MM.1S (cell line): ENCODE measurements around the gene YWHAH.

Experiments
- DNase-seq: peaks from one replicate; pipeline ENCODE4 v3.0.0-alpha.2; 2015
- H2AFZ ChIP-seq: fragments of 300-600 bp; sonication (generic); 2 replicates; pipeline ENCODE4 v1.6.0; 2016; ENCODE audit warnings: antibody characterized with exemption, low read length
- H3F3A ChIP-seq: fragments of 300-600 bp; sonication (generic); 2 replicates; pipeline ENCODE4 v1.6.1; 2016; ENCODE audit warnings: mild to moderate bottlenecking, antibody characterized with exemption, low read length, moderate library complexity, mixed read lengths; ENCODE audit not compliant: insufficient read depth
- H3K27ac ChIP-seq: fragments of 300-600 bp; sonication (generic); 2 replicates; pipeline ENCODE4 v1.5.1; 2016; ENCODE audit warnings: mild to moderate bottlenecking, low read length
- H3K27me3 ChIP-seq: fragments of 300-600 bp; sonication (generic); replicated peaks from 2 replicates; pipeline ENCODE4 v1.6.0; 2016; ENCODE audit warnings: low read length; ENCODE audit not compliant: insufficient read depth
- H3K36me3 ChIP-seq: fragments of 300-600 bp; sonication (generic); replicated peaks from 2 replicates; pipeline ENCODE4 v1.6.1; 2016; ENCODE audit warnings: mild to moderate bottlenecking, low read length, mixed read lengths; ENCODE audit not compliant: insufficient read depth
- H3K4me1 ChIP-seq: fragments of 300-600 bp; sonication (generic); 2 replicates; pipeline ENCODE4 v1.6.1; 2016; ENCODE audit warnings: low read length, mixed read lengths
- H3K4me2 ChIP-seq: fragments of 300-600 bp; sonication (generic); 2 replicates; pipeline ENCODE4 v1.6.0; 2016; ENCODE audit warnings: low read depth, low read length
- H3K4me3 ChIP-seq: fragments of 300-600 bp; sonication (generic); 2 replicates; pipeline ENCODE4 v1.5.1; 2016; ENCODE audit warnings: low read length, mixed read lengths
- H3K79me2 ChIP-seq: fragments of 300-600 bp; sonication (generic); 2 replicates; pipeline ENCODE4 v1.6.1; 2016; ENCODE audit warnings: mixed run types, low read length, mixed read lengths
- H3K9ac ChIP-seq: fragments of 300-600 bp; sonication (generic); 2 replicates; pipeline ENCODE4 v1.6.1; 2016; ENCODE audit warnings: low read length, mixed read lengths
- H3K9me2 ChIP-seq: fragments of 300-600 bp; sonication (generic); replicated peaks from 2 replicates; pipeline ENCODE4 v1.6.1; 2016; ENCODE audit warnings: mild to moderate bottlenecking, low read length, mixed read lengths; ENCODE audit not compliant: insufficient read depth
- H3K9me3 ChIP-seq: fragments of 300-600 bp; sonication (generic); replicated peaks from 2 replicates; pipeline ENCODE4 v1.6.1; 2016; ENCODE audit warnings: mild to moderate bottlenecking, low read length, mixed read lengths; ENCODE audit not compliant: insufficient read depth
- H4K20me1 ChIP-seq: fragments of 300-600 bp; sonication (generic); 2 replicates; pipeline ENCODE4 v1.6.1; 2016; ENCODE audit warnings: mild to moderate bottlenecking, low read length, moderate library complexity, mixed read lengths; ENCODE audit not compliant: insufficient read depth
- EZH2 ChIP-seq: fragments of 300-600 bp; sonication (generic); optimal IDR thresholded peaks from 2 replicates; pipeline ENCODE3; 2017; ENCODE audit warnings: low read depth, mild to moderate bottlenecking, antibody characterized with exemption, low read length, mixed read lengths
- EZH2phosphoT487 ChIP-seq: fragments of 300-600 bp; sonication (generic); IDR thresholded peaks from 2 replicates; pipeline ENCODE4 v1.6.1; 2018; ENCODE audit warnings: antibody characterized with exemption, low read length
- TF ChIP-seq, protein P1 (sequence below): fragments of 300-600 bp; sonication (generic); IDR thresholded peaks from 2 replicates; pipeline ENCODE4 v1.5.1; 2016; ENCODE audit warnings: antibody characterized with exemption, low read length, mixed read lengths

The YWHAH gene

DNA sequence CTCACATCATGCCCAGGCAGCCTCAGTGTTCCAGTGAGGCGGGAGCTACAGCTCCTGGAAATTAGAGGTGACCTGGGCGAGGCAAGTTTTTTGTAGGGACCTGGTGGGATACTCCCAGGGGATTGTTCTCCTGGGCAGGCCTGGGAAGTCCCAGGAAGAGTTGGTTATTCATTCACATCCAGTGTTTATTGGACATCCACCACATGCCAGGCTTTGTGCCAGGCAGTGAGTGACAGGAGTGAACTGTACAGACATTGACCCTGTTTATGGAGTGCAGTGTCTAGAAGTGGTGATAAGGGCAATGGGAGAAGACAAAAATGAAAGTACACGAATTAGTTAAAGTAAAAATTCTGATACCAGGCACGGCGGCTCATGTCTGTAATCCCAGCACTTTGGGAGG lies 29.4 kb downstream of the YWHAH start:
- no peak overlapping the region for H2AFZ ChIP-seq

DNA sequence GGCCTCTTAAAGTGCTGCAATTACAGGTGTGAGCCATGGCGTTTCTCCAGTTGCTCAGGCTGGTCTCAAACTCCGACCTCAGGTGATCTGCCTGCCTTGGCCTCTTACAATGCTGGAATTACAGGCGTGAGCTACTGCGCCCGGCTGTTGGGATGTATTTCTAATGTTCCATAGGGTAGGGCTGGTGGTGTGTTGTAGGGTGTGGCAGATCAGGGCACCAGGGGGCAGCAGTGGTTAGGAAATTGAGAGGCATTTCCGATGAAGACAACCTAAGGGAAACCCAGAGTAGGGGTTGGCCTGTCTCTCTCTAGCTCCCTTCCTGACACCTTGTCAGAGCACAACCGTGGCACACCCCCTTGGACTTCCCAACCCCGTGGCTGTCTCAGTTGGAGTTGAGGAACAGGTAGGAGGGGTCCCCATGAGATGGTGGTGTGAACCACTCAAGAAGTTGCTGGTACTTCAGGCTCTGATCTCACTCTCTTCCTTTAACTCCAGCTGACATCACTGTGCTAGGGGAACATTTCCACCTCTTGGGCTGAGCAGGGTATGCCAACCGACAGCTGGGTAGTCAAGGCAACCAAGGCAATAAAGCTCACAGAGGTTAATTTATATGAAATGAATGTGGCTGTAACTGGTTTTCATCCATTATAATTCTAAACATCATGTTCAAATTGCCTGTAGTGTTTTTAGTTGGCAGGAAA lies 33.0 kb downstream of the YWHAH start:
- Histone ChIP-seq H3K9me3 (no peaks in the 10 kb centered on the region), H4K20me1 (no peaks in the 10 kb centered on the region), H3K4me3 (no peak overlapping the region), H3K36me3 (no peaks in the 10 kb centered on the region), H3K9me2 (no peaks in the 10 kb centered on the region), H3K4me2 (no peak overlapping the region), H3K27ac (no peak overlapping the region), H3K4me1 (no peaks in the 10 kb centered on the region), H3F3A (no peaks in the 10 kb centered on the region), H3K27me3 (no peaks in the 10 kb centered on the region), H3K9ac (no peak overlapping the region), H3K79me2 (no peaks in the 10 kb centered on the region), H2AFZ (0 out of 2 replicates have a peak overlapping the region, but pooled peaks have one; percentile 27)
- peak; percentile 72 for DNase-seq
- no peak for TF ChIP-seq EZH2
- TF ChIP-seq, protein P1, sequence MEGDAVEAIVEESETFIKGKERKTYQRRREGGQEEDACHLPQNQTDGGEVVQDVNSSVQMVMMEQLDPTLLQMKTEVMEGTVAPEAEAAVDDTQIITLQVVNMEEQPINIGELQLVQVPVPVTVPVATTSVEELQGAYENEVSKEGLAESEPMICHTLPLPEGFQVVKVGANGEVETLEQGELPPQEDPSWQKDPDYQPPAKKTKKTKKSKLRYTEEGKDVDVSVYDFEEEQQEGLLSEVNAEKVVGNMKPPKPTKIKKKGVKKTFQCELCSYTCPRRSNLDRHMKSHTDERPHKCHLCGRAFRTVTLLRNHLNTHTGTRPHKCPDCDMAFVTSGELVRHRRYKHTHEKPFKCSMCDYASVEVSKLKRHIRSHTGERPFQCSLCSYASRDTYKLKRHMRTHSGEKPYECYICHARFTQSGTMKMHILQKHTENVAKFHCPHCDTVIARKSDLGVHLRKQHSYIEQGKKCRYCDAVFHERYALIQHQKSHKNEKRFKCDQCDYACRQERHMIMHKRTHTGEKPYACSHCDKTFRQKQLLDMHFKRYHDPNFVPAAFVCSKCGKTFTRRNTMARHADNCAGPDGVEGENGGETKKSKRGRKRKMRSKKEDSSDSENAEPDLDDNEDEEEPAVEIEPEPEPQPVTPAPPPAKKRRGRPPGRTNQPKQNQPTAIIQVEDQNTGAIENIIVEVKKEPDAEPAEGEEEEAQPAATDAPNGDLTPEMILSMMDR, result peak; percentile 86

More for the DNA sequence above, 29.4 kb downstream of the YWHAH start:
- Histone ChIP-seq H3K9me2 (no peaks in the 10 kb centered on the region), H3K4me1 (peaks cover 10% of the 10 kb centered on the region), H3K4me2 (no peak overlapping the region), H3K36me3 (no peaks in the 10 kb centered on the region), H3K4me3 (no peak overlapping the region), H3K79me2 (no peaks in the 10 kb centered on the region), H3K27me3 (no peaks in the 10 kb centered on the region), H3K9ac (no peak overlapping the region), H3K9me3 (no peaks in the 10 kb centered on the region), H4K20me1 (no peaks in the 10 kb centered on the region), H3F3A (peaks cover 10% of the 10 kb centered on the region), H3K27ac (no peak overlapping the region)
- TF ChIP-seq EZH2 (no peak), EZH2phosphoT487 (no peak)
- TF ChIP-seq, protein P1, result no peak
- no peak for DNase-seq

DNA sequence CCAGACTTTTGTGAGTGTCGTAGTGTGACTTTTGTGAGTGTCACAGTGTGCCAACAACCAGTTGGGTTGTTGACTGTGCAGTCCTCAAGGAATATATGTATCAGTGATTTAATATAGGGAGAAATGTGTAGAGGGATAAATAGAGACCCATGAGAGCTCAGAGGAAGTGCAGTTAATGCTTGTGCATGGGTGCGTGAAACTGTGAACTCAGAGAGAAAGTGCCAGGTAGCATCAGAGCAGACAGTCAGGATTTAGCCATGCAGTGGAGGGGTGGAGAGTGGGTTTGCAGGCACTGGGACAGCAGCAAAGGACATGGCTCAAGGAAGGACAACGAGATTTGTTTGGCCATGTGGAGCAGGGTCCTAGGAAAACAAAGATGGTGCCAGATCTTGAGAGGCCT lies 33.6 kb downstream of the YWHAH start:
- H3K4me2 ChIP-seq, result no peak overlapping the region
- H3K9ac ChIP-seq, result no peak overlapping the region
- H2AFZ ChIP-seq, result no peak overlapping the region
- TF ChIP-seq EZH2, result no peak
- TF ChIP-seq, protein P1, result no peak
- TF ChIP-seq EZH2phosphoT487, result no peak
- no peaks in the 10 kb centered on the region for H3F3A ChIP-seq
- no peak overlapping the region for H3K27ac ChIP-seq
- H3K9me3 ChIP-seq, result no peaks in the 10 kb centered on the region
- no peaks in the 10 kb centered on the region for H4K20me1 ChIP-seq
- no peaks in the 10 kb centered on the region for H3K27me3 ChIP-seq
- no peaks in the 10 kb centered on the region for H3K4me1 ChIP-seq
- H3K79me2 ChIP-seq, result no peaks in the 10 kb centered on the region
- H3K9me2 ChIP-seq, result no peaks in the 10 kb centered on the region
- no peak overlapping the region for H3K4me3 ChIP-seq
- H3K36me3 ChIP-seq, result no peaks in the 10 kb centered on the region
- DNase-seq, result no peak
